Measurements from ENCODE around the gene TMEM26.

The TMEM26 gene

GRCh38 chr10:61452655-61453641 lies at the start of gene TMEM26:
TSS of gene TMEM26 (minus strand) at chr10:61453381. CDS start at chr10:61453081, 300 bp downstream.
- DNase-seq, result peak; percentile 65

DNA sequence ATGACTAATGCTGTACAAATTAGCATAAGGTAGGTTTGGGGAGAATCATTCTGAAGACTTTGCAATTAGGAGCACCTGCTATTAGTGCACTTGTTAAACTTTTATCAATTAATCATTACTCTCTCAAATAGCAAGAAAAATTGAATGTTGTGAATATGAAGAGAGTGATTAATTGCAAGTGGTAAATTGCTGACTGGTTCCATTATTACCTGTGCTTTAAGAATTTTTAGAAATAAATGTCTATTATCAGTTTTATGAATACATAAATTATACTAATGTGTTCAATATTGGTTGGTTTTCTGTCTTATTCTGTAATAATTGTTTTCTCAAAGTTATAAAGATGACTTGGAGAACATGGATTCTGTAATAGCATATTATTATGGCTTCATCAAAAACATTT lies 47.3 kb upstream of the TMEM26 start:
- DNase-seq, result no peak

- no peak for DNase-seq
Observed at GRCh38 chr10:61492364-61492995, 39.3 kb upstream of the TMEM26 start.

- DNase-seq, result peak; percentile 68
Observed at GRCh38 chr10:61487506-61487905, 34.3 kb upstream of the TMEM26 start.

GRCh38 chr10:61486738-61487396 lies 33.7 kb upstream of the TMEM26 start:
- peak; percentile 63 for DNase-seq

DNA sequence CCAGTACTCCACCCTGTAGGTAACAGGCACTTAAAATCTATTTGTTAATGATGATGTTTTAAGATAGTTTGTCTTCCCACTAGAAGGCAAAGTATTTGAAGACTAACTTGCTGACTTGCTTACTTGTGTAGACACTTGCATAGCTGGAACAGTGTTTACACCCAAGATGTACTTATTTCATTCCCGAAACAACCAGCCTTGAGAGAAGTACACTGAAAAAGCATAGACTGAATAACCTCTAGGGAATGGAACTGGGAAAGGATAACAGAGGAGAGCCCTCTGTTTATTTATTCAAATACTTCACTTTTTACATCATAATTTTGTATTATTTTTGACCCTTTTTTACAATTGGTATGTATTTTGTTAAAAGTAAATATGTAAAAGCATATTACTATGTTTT lies 33.1 kb upstream of the TMEM26 start:
- no peak for DNase-seq

DNA sequence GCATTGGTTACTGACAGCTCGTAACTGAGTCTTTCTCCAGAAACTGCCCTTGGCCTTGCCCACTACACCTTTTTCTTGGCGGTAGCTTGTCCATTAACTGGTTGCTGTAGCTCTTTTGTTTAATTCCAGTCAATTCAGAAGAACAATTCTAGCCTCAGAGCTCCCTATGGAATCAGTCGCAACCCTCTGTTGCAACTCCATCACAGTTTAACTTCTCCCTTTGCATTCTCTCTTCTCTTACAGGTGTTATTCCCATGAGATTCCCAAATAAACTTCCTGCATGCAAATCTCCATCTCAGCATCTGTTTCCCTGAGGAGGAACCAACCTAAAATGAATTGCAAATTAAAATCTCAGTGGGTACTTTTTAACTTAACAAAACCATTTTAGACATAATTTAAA lies 28.4 kb upstream of the TMEM26 start:
- DNase-seq, result no peak

DNA sequence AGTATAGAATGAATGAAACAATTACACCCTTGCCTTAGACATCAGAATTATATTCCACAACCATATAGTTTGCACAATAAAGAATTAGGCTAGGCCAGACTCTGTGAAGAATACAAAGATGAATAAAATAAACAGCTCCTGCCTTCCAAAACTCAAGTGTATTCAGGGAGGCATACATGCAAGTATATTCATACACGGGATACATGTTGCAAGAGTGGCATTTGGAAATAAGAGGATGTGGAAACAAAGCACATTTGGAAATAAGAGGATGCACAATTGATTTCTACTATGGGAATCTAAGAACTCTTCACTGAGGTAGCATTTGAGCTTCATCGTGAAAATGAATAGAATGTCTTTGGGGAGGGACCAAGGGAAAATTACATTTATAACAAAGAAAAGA lies 27.0 kb upstream of the TMEM26 start:
- no peak for DNase-seq

- no peak for DNase-seq
Observed at GRCh38 chr10:61478621-61479312, 25.6 kb upstream of the TMEM26 start.

GRCh38 chr10:61477451-61477850 lies 24.3 kb upstream of the TMEM26 start:
- DNase-seq, result no peak

DNA sequence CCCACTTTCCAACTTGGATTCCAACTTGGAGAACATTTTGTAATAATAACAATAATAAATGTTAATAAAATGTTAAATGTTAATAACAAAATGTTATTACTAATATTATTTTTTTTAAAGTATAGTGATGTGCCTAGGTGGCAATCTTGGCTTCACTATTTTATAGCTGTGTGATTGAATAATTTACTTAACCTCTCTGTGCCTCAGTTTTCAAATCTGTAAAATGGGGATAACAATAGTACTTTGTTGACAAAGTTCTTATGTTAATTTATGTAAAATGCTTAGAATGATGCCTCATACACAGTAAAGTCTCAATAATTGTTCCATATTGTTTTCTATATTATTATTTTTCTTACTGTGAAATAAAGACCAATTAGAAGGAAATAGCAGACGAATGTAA lies 23.3 kb upstream of the TMEM26 start:
- no peak for DNase-seq

DNA sequence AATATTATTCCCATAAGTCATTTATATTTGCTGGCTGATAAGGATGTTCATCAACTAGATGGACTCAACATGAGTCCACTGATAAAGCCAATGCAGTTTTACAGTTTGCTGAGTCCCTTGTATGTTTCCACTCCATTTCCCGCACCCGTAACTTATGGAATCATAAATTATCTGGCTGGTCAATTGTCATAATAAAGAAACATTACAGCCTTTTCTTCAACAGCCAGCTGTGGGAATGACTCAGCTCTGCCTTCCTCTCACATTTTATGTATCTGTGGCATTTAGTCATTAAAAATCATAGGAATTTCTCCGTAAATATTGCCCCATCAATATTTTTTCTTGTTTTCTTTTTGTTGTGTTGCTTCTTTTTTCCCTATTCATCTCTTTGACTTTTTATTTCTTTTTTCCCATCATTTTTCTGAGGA lies 22.3 kb upstream of the TMEM26 start:
- peak; percentile 81 for DNase-seq

DNA sequence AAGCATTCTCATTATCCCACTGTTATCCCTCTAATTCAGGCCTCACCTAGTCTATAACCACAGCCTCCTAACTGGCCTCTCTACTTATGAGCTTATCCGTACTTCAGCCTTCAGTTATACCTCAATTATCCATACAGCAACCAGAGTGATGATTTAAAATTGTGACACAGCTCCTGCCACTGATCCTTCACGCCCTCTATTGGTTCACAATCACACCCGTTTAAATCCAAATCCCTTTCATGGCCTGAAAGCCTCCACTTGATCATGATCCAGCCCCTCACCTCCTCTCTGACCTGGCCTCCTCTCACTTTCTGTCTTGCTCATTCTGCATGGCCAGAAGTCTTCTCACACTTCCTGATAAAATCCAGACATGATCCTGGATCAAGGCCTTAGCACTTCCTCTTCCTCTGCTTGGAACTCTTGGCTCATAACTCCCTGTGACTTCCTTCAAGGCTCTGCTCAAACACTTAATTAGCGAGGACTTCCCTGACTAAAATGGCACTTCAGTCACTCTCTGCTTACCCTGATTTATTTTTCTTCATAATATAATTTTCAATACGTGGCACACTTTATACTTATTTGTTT lies 19.0 kb upstream of the TMEM26 start:
- DNase-seq, result no peak

DNA sequence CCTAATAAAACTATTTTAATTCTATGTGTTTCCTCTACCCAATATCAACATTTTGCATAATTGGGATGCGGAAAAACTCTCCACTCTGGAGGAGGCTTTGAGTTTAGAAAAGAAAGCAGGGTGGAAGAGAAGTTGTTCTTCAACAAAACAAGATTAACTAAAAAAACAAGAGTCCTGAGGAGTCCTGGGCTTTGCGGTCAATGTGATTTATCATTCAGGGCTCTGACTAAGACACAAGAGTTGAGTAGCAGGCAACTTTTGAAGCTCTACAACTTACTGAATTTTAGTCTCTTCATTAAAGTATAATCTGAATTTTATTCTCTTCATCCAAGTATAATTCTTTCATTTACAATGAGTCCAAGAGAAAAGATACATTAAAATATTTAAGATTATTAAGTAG lies 18.3 kb upstream of the TMEM26 start:
- DNase-seq, result no peak

DNA sequence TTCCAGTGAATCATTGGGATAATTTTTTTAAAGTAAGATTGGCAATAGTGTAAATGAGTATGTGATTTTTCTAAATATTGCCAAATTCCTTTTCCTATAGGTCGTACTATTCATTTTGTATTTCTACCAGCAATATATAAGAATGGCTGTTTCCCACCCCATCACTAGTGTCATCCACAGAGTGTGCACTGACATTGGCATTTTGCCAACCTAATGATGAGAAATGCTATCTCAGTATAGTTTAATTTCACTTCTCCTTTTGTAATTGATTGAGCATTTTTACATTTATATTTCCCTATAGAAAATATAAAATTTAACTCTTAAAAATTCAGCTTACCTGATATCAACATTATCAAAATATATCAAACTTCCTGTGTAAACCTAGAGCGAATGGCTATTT lies 17.6 kb upstream of the TMEM26 start:
- no peak for DNase-seq

GRCh38 chr10:61465901-61466632 lies 12.9 kb upstream of the TMEM26 start:
- no peak for DNase-seq

DNA sequence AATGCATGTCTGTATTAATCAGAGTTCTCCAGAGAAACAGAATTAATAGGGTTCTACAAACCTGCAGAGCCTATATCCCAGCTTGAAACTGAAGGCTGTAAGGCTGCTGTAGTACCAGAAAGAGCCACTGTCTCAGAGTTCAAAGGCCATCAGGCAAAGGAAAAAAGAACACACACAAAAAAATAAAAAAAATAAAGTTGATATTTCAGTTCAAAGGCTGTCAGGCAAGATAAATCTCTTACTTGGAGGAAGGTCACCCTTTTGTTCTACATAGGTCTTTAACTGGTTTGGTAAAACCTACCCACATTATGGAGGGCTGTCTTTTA lies 12.0 kb upstream of the TMEM26 start:
- no peak for DNase-seq

DNA sequence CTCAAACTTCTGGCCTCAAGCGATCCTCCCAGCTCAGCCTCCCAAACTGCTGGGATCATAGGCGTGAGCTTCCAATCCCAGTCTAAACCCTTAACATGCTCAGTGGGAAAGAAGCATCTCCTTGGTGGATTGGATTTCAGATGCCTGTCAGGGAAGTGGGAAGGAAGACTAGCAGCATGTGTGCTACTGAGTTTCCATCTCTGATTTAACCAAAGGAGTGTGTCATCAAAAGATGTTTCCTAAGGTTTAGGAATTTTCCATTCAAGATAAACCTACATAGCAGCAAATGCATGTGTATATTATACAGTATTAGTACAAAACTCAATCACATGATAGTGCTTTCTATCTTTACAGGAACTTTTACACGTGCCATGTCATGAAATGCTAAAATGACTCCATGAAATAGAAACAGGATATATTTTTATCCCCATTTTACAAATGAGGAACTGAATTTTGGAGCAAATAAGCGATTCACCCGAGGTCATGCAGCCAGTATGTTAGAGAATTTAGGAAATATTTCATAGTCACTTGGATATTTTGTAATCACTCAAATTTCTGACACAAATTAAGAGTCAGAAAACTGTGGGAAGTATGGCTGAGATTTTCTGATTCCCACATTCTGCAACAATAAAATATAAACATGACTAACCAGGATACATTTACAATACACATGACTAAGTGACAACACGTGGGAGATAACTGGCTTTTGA lies 11.4 kb upstream of the TMEM26 start:
- peak; percentile 74 for DNase-seq

DNA sequence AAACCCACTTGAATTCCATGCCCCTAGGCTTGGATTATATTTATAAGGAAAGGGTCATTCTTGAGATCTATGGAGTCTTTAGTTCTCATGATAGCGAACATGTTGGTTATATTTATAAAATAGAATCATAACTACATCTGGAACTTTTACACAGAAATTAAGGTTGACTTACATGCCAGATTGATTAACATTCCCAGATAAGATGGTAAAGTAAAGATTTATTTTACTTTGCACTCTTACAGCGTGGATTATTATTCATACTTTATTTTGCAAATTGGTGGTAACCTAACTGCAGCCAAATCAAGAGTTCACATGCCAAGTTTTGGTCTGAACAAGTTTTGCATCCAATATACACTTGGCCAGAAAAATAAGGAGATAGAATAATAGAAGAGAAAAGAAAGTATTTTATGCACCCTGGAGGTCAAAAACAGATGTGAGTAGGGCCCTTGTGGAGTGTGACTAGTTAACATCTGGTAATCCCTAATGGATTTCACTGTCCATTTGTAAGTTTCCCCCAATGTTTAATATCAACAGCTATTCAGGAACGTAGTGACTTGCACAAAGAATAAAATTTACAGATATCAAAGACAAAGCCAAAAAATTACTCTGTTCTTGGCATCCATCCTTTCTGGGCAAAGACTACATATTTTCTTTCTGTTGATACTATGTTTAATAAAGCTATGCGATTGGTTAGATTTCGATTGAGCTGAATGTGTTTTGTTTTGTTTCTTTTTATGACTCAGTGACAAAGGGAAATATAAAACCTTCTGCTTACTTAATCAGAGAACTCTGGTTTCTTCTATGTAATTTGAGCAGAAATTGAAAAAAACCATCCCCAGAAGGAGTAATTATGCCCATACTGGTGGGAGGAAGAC lies 10.1 kb upstream of the TMEM26 start:
- DNase-seq, result peak; percentile 46

- DNase-seq, result no peak
Observed at GRCh38 chr10:61460835-61461234, 7.7 kb upstream of the TMEM26 start.

Measured in EL (cell line).